A673 (cell line): ENCODE measurements around the gene CSPG4. TPM values are rescaled to one million over a fixed set of nuclear protein-coding genes. Genes with fewer than 3 reads are reported as not detected.

ENCODE experiments used
- BruUV-seq: library from RNA; stranded (reverse); fragments of 400-500 nt; replicated peaks from 2 replicates; lab custom pipeline; 2021; lab: Mats Ljungman, UMichigan
- CTCF ChIA-PET: fragments of 300-600 bp; sonication (Branson Sonifier 250); formaldehyde crosslinking; loops from one replicate; lab custom pipeline; 2022; ENCODE audit warnings: antibody characterized with exemption; lab: Charles Lee
- POLR2A ChIA-PET: fragments of 300-600 bp; sonication (Branson Sonifier 250); formaldehyde crosslinking; loops from one replicate; lab custom pipeline; 2022; ENCODE audit warnings: antibody characterized with exemption; ENCODE audit not compliant: low non-redundant PET; lab: Charles Lee
- DNase-seq: peaks from one replicate; pipeline ENCODE4 v3.0.0-alpha.2; 2015; ENCODE audit warnings: low spot score
- H3K27ac ChIP-seq: fragments of 200-600 bp; sonication (generic); 2 replicates; pipeline ENCODE4 v1.5.1; 2016; ENCODE audit warnings: mixed run types, low read depth, mild to moderate bottlenecking, mixed read lengths, antibody characterized with exemption, low read length; ENCODE audit not compliant: poor library complexity, severe bottlenecking
- H3K27me3 ChIP-seq: fragments of 200-600 bp; sonication (generic); replicated peaks from 2 replicates; pipeline ENCODE4 v1.6.1; 2017; ENCODE audit warnings: mixed run types, low read depth, mild to moderate bottlenecking, mixed read lengths, antibody characterized with exemption, low read length; ENCODE audit not compliant: insufficient read depth, poor library complexity
- H3K36me3 ChIP-seq: fragments of 200-600 bp; sonication (generic); 2 replicates; pipeline ENCODE4 v1.6.1; 2016; ENCODE audit warnings: mixed run types, mild to moderate bottlenecking, mixed read lengths, antibody characterized with exemption, low read length; ENCODE audit not compliant: insufficient read depth, poor library complexity, severe bottlenecking
- H3K4me1 ChIP-seq: fragments of 200-600 bp; sonication (generic); 2 replicates; pipeline ENCODE4 v1.6.1; 2017; ENCODE audit warnings: mixed run types, mild to moderate bottlenecking, mixed read lengths, antibody characterized with exemption, low read length; ENCODE audit not compliant: insufficient read depth, poor library complexity, severe bottlenecking
- H3K4me3 ChIP-seq: fragments of 200-600 bp; sonication (generic); 2 replicates; pipeline ENCODE4 v1.5.1; 2016; ENCODE audit warnings: low read depth, mixed run types, mild to moderate bottlenecking, mixed read lengths, low read length; ENCODE audit not compliant: poor library complexity, severe bottlenecking
- H3K9me3 ChIP-seq: fragments of 200-600 bp; sonication (generic); 2 replicates; pipeline ENCODE4 v1.6.1; 2016; ENCODE audit warnings: mixed run types, low read depth, mild to moderate bottlenecking, mixed read lengths, antibody characterized with exemption, low read length; ENCODE audit not compliant: poor library complexity, severe bottlenecking
- EZH2 ChIP-seq: fragments of 200-600 bp; sonication (generic); IDR thresholded peaks from 2 replicates; pipeline ENCODE4 v1.6.1; 2017; ENCODE audit warnings: borderline replicate concordance, low read depth, mild to moderate bottlenecking, mixed read lengths, antibody characterized with exemption, low read length; ENCODE audit not compliant: poor library complexity, severe bottlenecking
- intact Hi-C: fragments of 100-400 bp; cut with micrococcal nuclease; formaldehyde crosslinking; loops from one replicate; pipeline ENCODE4 v1.10.0; 2022; ENCODE audit not compliant: unreplicated experiment
- total RNA-seq: library from RNA; stranded (reverse); gene quantifications from 2 replicates; pipeline ENCODE4 v1.2.3, GENCODE V29; 2021
- TF ChIP-seq, protein P1 (sequence below): fragments of 300-800, 200-600 bp; sonication (generic); conservative IDR thresholded peaks from 2 replicates; pipeline ENCODE4 v1.5.1; 2017; ENCODE audit warnings: low read depth, mild to moderate bottlenecking, antibody characterized with exemption, low read length, moderate library complexity, mixed read lengths

The CSPG4 gene
- total RNA-seq, 1 experiment from 2014 or later: 0.11 TPM

DNA sequence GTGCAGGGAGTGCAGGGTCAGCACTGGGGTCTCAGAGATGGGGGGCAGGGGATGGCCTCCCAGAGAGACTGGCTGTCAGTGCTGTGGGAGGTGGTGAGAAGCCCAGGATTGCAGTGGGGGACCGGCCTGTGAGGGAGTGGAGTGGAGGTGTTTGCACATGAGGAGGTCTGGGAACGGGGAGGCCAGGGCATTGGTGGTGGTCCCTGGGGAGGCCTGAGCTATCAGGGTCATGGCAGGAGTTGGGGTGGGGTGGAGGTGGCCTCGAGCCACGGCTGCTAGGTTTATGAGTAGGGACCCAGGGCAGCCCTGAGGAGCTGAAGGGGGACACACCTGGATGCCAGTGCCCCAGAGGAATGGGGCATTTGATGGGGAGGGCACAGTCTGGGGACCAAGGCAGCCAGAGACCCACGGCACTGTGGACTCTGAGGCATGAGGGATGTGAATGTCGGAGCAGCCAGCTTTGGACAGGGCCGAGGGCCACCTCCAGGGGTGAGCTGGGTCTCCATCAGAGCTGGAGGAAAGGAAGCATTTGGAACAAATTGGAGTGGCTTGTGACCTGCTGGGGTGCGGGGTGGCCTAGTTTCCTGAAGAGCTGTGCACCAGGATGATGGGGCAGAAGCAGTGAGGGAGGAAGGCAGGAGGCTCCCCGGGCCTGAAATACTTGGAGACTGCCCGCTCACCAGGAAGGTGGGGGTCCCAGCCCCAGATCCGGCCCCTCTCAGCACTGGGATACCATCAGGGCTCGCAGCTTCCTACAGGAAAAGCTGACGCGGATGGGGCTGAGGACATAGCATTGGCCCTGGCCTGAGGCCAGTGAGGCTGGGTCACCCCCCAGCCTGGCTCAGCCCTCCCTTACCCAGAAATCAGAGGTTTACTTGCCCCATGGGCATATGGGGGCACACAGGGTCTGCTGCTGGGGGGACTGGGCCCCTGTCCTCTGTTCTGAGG, 9.5 kb upstream of the CSPG4 start:
- Histone ChIP-seq H3K27me3 (no peaks in the 10 kb centered on the region), H3K36me3 (no peaks in the 10 kb centered on the region), H3K9me3 (no peaks in the 10 kb centered on the region), H3K4me1 (no peaks in the 10 kb centered on the region), H3K27ac (no peak overlapping the region), H3K4me3 (no peak overlapping the region)
- BruUV-seq: no TSS peak
- CTCF ChIA-PET: no interaction called here
- DNase-seq: no peak
- POLR2A ChIA-PET: no interaction called here
- TF ChIP-seq, protein P1, sequence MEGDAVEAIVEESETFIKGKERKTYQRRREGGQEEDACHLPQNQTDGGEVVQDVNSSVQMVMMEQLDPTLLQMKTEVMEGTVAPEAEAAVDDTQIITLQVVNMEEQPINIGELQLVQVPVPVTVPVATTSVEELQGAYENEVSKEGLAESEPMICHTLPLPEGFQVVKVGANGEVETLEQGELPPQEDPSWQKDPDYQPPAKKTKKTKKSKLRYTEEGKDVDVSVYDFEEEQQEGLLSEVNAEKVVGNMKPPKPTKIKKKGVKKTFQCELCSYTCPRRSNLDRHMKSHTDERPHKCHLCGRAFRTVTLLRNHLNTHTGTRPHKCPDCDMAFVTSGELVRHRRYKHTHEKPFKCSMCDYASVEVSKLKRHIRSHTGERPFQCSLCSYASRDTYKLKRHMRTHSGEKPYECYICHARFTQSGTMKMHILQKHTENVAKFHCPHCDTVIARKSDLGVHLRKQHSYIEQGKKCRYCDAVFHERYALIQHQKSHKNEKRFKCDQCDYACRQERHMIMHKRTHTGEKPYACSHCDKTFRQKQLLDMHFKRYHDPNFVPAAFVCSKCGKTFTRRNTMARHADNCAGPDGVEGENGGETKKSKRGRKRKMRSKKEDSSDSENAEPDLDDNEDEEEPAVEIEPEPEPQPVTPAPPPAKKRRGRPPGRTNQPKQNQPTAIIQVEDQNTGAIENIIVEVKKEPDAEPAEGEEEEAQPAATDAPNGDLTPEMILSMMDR: no peak
- TF ChIP-seq EZH2: no peak
- intact Hi-C loops: no loop called here

- intact Hi-C loops: no loop called here
- Histone ChIP-seq H3K36me3 (no peaks in the 10 kb centered on the region), H3K27me3 (no peaks in the 10 kb centered on the region), H3K4me3 (no peak overlapping the region), H3K27ac (no peak overlapping the region), H3K4me1 (no peaks in the 10 kb centered on the region), H3K9me3 (no peaks in the 10 kb centered on the region)
- no peak for DNase-seq
- POLR2A ChIA-PET: no interaction called here
- BruUV-seq: no TSS peak
- TF ChIP-seq EZH2: no peak
- TF ChIP-seq, protein P1: no peak
- CTCF ChIA-PET: interaction anchor here (0.6 kb wide), 1 partner anchor 307 kb away, joined by 4 read pairs; no protein-coding TSS in a partner anchor
These were observed 8.9 kb upstream of the CSPG4 start for GRCh38 chr15:75721480-75721922.

DNA sequence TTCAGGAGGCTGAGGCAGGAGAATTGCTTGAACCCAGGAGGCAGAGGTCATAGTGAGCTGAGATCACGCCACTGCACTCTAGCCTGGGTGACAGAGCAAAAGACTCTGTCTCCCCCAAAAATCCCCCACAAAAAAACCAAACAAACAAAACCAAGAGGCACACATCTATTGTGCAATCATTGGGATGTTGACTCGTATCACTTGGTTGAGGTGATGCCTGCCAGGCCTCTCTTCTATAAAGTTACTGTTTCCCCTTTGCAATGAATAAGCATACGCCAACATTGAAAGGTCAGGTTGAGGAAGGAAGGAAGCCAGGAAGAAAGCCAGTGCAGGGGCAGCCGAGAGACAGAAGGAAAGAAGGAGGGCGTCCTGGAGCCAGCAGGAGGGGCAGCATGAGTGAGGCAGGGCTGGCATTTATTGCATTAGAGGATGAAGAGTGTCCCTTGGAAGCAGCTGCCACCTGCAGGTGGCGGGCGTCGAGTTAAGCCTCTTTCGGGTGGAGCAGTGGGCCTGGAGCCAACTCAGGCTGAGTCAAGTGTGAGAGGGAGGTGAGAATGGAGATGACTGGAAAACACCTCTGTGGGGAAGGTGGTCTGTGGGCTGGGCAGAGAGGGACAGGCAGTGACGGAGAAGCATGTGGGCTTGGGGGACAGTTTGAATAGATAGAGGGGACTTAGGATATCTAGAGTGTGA, 8.3 kb upstream of the CSPG4 start:
- TF ChIP-seq EZH2: no peak
- TF ChIP-seq, protein P1: peak; percentile 53
- intact Hi-C loops: no loop called here
- no TSS peak for BruUV-seq
- ChIA-PET CTCF (interaction anchor here (0.6 kb wide), 2 partner anchors 85 to 308 kb away, joined by 3 to 4 read pairs; no protein-coding TSS in a partner anchor), POLR2A (no interaction called here)
- peak; percentile 71 for DNase-seq
- no peaks in the 10 kb centered on the region for H3K36me3 ChIP-seq
- no peak overlapping the region for H3K27ac ChIP-seq
- no peaks in the 10 kb centered on the region for H3K4me1 ChIP-seq
- no peak overlapping the region for H3K4me3 ChIP-seq
- H3K9me3 ChIP-seq: no peaks in the 10 kb centered on the region
- H3K27me3 ChIP-seq: no peaks in the 10 kb centered on the region
